SK-N-SH (cell line): ENCODE measurements around the gene BLOC1S1.

Experiments
- CTCF ChIP-seq: fragments of 200-600 bp; sonication (generic); IDR thresholded peaks from 2 replicates; pipeline ENCODE4 v1.6.1; 2017; ENCODE audit warnings: antibody characterized with exemption, mild to moderate bottlenecking, moderate library complexity
- FOXJ3 ChIP-seq: sonication (generic); formaldehyde crosslinking; IDR thresholded peaks from 2 replicates; pipeline ENCODE4 v1.5.1; 2020; ENCODE audit warnings: mild to moderate bottlenecking, missing genetic modification reagents
- GATA2 ChIP-seq: sonication (generic); formaldehyde crosslinking; IDR thresholded peaks from 2 replicates; pipeline ENCODE4 v1.5.0; 2020; ENCODE audit warnings: mild to moderate bottlenecking, missing genetic modification reagents
- NFIC ChIP-seq: IDR thresholded peaks from 2 replicates; pipeline ENCODE4 v1.4.0; 2012; ENCODE audit warnings: borderline replicate concordance
- POLR2AphosphoS5 ChIP-seq: IDR thresholded peaks from 2 replicates; pipeline ENCODE4 v1.6.1; 2012; ENCODE audit warnings: low read depth, low read length
- RAD21 ChIP-seq: IDR thresholded peaks from 2 replicates; pipeline ENCODE4 v1.6.1; 2012; ENCODE audit warnings: mild to moderate bottlenecking, low read length
- RCOR1 ChIP-seq: fragments of 150-350 bp; IDR thresholded peaks from 2 replicates; pipeline ENCODE4 v1.6.1; 2017; ENCODE audit warnings: antibody characterized with exemption, low read length

- TF ChIP-seq RAD21 (no peak), NFIC (no peak), CTCF (no peak), RCOR1 (no peak), GATA2 (CRISPR knock-in tag) (no peak), POLR2AphosphoS5 (no peak), FOXJ3 (CRISPR knock-in tag) (no peak)
Observed at GRCh38 chr12:55671746-55672145, 44.1 kb upstream of the BLOC1S1 start.
